Measurements from ENCODE around the gene ICAM5. TPM values are rescaled to one million over a fixed set of nuclear protein-coding genes. Genes with fewer than 3 reads are reported as not detected.

Gene ICAM5
- total and polyA plus RNA-seq, 9 of the 15 experiments (the other 6 are each of a cell fraction or from before 2014, with no cell fraction given), result 0.10 to 114 (median 13.7) TPM

- TF ChIP-seq TGIF2 (CRISPR knock-in tag; IDR thresholded peaks at IDR 0.05), result no peak
- TF ChIP-seq ZSCAN32 (CRISPR knock-in tag; IDR thresholded peaks at IDR 0.05), result no peak
- no peak for TF ChIP-seq KLF1 (tag; IDR thresholded peaks at IDR 0.05)
- TF ChIP-seq GATAD2A (IDR thresholded peaks at IDR 0.05), result no peak
- no peak for TF ChIP-seq ZNF778 (CRISPR knock-in tag; IDR thresholded peaks at IDR 0.05)
- no peak for TF ChIP-seq ZNF398 (CRISPR knock-in tag; IDR thresholded peaks at IDR 0.05)
- TF ChIP-seq MCM5 (IDR thresholded peaks at IDR 0.05; ENCODE audit: low read depth), result no peak
- TF ChIP-seq MGA (IDR thresholded peaks at IDR 0.05), result no peak
- no peak; the same call in 1 of the 2 replicates for TF ChIP-seq VEZF1 (CRISPR knock-in tag; IDR thresholded peaks at IDR 0.05)
- TF ChIP-seq ZNF780A (CRISPR knock-in tag; IDR thresholded peaks at IDR 0.05), result no peak
- TF ChIP-seq LCOR (CRISPR knock-in tag; IDR thresholded peaks at IDR 0.05), result 0 out of 2 replicates have a peak, but pooled peaks have one; percentile 59
- TF ChIP-seq IFI16 (CRISPR knock-in tag; IDR thresholded peaks at IDR 0.05), result no peak
- TF ChIP-seq CXXC5 (CRISPR knock-in tag; IDR thresholded peaks at IDR 0.05), result peak; percentile 41; the same call in 1 of the 2 replicates
Observed at GRCh38 chr19:10269333-10270179, 20.2 kb upstream of the ICAM5 start (continued).

All from K562 (cell line).